Lung (tissue), 12 donors: ENCODE results near the gene TRMT44. TPM values are rescaled to one million over a fixed set of nuclear protein-coding genes. Genes with fewer than 3 reads are reported as not detected.

Source experiments
- ATAC-seq: fragments of 200-7000 bp; cut with Tn5 transposase; one replicate; pipeline ENCODE4 v1.9.1; 2020; ENCODE audit warnings: moderate number of reproducible peaks; ENCODE audit not compliant: insufficient read depth, low FRiP score
- DNase-seq, 3 donors: peaks; one replicate each; pipeline ENCODE4 v3.0.0-alpha.2; 2013 to 2017
- H3K27ac ChIP-seq, 2 donors: one replicate each; pipeline ENCODE4 v1.5.1; 2013; ENCODE audit warnings: mild to moderate bottlenecking in 2 of 2, moderate library complexity in 2 of 2, control low read depth in 1 of 2, inconsistent platforms in 1 of 2, low read depth in 1 of 2, low read length in 1 of 2
- H3K27me3 ChIP-seq, 3 donors: one replicate each; pipeline ENCODE4 v1.5.1; 2013; ENCODE audit warnings: low read length in 2 of 3; ENCODE audit not compliant: control insufficient read depth in 3 of 3, insufficient read depth in 3 of 3
- H3K36me3 ChIP-seq, 4 donors: one replicate each; pipeline ENCODE4 v1.5.1; 2013; ENCODE audit warnings: low read length in 4 of 4, mild to moderate bottlenecking in 1 of 4, moderate library complexity in 1 of 4; ENCODE audit not compliant: control insufficient read depth in 4 of 4, insufficient read depth in 4 of 4
- H3K4me1 ChIP-seq, 5 donors: one replicate each; pipeline ENCODE4 v1.5.1; 2013; ENCODE audit warnings: low read length in 5 of 5, mild to moderate bottlenecking in 2 of 5, moderate library complexity in 1 of 5; ENCODE audit not compliant: control insufficient read depth in 5 of 5, insufficient read depth in 5 of 5
- H3K4me3 ChIP-seq: one replicate; pipeline ENCODE4 v1.5.1; 2013; ENCODE audit warnings: mild to moderate bottlenecking, control low read depth, moderate library complexity
- H3K9ac ChIP-seq, 2 donors: one replicate each; pipeline ENCODE4 v1.5.1; 2013; ENCODE audit warnings: low read length in 2 of 2, control low read depth in 1 of 2; ENCODE audit not compliant: insufficient read depth in 1 of 2
- H3K9me3 ChIP-seq, 4 donors: one replicate each; pipeline ENCODE4 v1.5.1; 2013; ENCODE audit warnings: low read length in 3 of 4, mild to moderate bottlenecking in 1 of 4, moderate library complexity in 1 of 4; ENCODE audit not compliant: control insufficient read depth in 4 of 4, insufficient read depth in 3 of 4
- WGBS, 2 donors: extraction: QIAGEN DNeasy Blood & Tissue Kit; methylation state at CpG; one replicate each; pipeline ENCODE4 v1.1.7; 2013; 5-methylcytosine and 5-hydroxymethylcytosine counted together
- polyA plus RNA-seq, 2 donors: library from polyadenylated mRNA; stranded (reverse); fragments of 200-250 nt; gene quantifications; one replicate each; pipeline ENCODE4 v1.2.1, GENCODE V29; 2013
- total RNA-seq, 2 donors: library from RNA; depleted of rRNA in 1 of 2; stranded (reverse); fragments of >200 nt in 1 of 2; gene quantifications; one replicate each; pipeline ENCODE4 v1.2.1, GENCODE V29; 2014 to 2021
- TF ChIP-seq, protein P1 (sequence below): IDR thresholded peaks from 2 replicates; pipeline ENCODE4 v1.5.1; 2012; ENCODE audit warnings: mild to moderate bottlenecking; ENCODE audit errors: control extremely low read depth, extremely low read depth
- donor health status: control.
- donor health status: control.
- donor health status: Bipolar disorder and iron deficiency.
- donor health status: healthy.
- donor health status: DM: yes; HTN: yes; CAD: no.

Gene TRMT44
- total and polyA plus RNA-seq, 4 donors = 7.3 to 24.8 (median 15.0) TPM

DNA sequence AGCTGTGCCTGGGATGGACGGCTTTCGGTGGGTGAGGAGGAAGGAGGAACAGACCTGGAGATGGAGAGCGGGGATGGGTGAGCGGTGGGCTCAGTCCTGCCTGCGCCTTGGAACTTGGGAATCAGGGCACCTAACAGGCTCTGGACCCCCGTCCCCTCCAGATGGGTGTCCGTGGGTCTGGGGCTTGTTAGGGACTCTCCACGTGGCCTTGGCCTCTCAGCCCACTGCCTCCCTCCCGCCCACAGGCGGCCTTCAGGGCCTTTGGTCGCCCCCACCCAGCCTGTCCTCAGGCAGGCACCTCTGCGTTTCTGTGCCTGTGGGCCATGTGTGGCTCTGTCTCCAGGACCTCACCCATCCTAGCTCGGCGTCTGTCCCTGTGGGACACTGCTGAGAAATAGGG, 29.0 kb downstream of the TRMT44 start:
- H3K9ac ChIP-seq = no peak overlapping the region
- H3K36me3 ChIP-seq = peaks cover 5 to 46% (median 16%) of the 10 kb centered on the region in 4 donors
- no peaks in the 10 kb centered on the region for H3K9me3 ChIP-seq
- no peak overlapping the region for H3K4me3 ChIP-seq
- DNase-seq (no peak), ATAC-seq (no peak)
- H3K4me1 ChIP-seq = peaks cover 0 to 26% (median 11%) of the 10 kb centered on the region in 5 donors
- no peaks in the 10 kb centered on the region for H3K27me3 ChIP-seq
- TF ChIP-seq, protein P1, sequence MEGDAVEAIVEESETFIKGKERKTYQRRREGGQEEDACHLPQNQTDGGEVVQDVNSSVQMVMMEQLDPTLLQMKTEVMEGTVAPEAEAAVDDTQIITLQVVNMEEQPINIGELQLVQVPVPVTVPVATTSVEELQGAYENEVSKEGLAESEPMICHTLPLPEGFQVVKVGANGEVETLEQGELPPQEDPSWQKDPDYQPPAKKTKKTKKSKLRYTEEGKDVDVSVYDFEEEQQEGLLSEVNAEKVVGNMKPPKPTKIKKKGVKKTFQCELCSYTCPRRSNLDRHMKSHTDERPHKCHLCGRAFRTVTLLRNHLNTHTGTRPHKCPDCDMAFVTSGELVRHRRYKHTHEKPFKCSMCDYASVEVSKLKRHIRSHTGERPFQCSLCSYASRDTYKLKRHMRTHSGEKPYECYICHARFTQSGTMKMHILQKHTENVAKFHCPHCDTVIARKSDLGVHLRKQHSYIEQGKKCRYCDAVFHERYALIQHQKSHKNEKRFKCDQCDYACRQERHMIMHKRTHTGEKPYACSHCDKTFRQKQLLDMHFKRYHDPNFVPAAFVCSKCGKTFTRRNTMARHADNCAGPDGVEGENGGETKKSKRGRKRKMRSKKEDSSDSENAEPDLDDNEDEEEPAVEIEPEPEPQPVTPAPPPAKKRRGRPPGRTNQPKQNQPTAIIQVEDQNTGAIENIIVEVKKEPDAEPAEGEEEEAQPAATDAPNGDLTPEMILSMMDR = no peak
- WGBS, 2 donors = 92 to 96% methylated on average over 14 of the region's 14 CpGs
- H3K27ac ChIP-seq = no peak overlapping the region

DNA sequence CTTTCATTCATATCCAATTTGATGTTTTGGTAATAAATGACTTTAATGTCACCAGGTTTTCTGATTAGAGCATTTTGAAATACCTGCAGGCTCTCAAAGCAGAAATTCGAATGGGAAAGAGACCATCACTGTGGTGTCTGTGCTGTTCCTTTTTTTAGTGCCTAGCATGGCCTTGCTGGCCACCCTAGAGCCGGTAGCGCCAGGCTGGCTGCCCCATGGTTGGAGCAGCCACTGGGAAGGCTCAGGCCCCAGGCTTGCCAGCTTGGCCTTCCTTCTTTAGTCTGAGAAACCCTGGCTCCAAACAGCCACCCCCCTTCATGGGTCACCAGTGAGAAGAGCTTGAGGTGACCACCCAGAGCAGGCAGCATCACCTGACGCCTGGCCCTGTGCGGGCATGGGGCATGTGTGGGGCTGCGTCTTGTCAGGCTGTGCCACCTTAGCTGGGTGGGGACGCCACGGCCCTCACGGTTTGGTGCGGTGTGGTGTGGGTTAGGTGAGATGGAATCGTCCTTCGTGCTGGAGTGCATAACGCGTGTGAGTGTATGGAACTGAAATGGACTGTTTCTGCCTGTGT, 30.0 kb downstream of the TRMT44 start:
- Histone ChIP-seq H3K9me3 (no peaks in the 10 kb centered on the region), H3K4me3 (no peak overlapping the region), H3K4me1 (peaks cover 0 to 30% (median 11%) of the 10 kb centered on the region in 5 donors), H3K36me3 (peaks cover 5 to 42% (median 11%) of the 10 kb centered on the region in 4 donors), H3K9ac (no peak overlapping the region), H3K27ac (no peak overlapping the region), H3K27me3 (no peaks in the 10 kb centered on the region)
- TF ChIP-seq, protein P1 = no peak
- DNase-seq (no peak), ATAC-seq (no peak)
- 96 to 97% methylated on average over 14 of the region's 14 CpGs for WGBS, 2 donors

DNA sequence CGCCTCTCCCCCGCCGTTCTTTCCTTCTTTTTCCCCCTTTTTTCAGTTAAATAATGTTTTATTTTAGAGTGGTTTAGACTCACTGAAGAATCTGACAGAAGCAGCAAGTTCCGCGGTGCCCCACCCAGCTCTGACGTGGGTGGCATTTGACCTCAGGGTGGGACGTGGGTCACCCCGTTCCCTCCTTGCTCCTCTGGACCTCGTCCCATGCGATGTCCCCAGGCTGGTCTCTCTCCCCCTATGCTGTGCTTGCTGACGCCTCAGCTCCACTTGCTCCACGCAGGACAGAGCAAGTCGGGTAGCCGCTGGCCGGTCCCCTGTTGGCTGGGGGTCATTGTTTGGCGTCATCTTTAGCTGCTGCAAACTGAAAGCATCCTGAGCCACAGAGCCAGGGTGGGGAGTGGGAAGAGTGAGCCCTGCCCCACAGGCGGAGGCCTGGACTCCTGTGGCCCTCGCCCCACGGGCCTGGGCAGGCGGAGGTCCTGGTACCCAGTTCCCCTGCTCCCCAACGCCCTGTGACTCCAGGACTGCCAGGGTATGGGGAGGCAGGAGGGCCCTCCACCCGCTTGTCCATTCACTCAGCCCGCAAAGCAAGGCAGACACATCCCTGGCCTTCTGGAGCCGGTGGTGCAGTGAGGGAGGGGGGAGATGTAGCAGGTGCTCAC, 30.8 kb downstream of the TRMT44 start:
- Histone ChIP-seq H3K27ac (no peak overlapping the region), H3K4me3 (no peak overlapping the region), H3K36me3 (peaks cover 4 to 41% (median 8%) of the 10 kb centered on the region in 4 donors), H3K9ac (no peak overlapping the region), H3K27me3 (no peaks in the 10 kb centered on the region), H3K4me1 (peaks cover 0 to 30% (median 11%) of the 10 kb centered on the region in 5 donors), H3K9me3 (no peaks in the 10 kb centered on the region)
- WGBS, 2 donors = 89 to 90% methylated on average over 22 to 24 of the region's 24 CpGs
- no peak for DNase-seq
- ATAC-seq = no peak
- TF ChIP-seq, protein P1 = no peak
